MM.1S (cell line): ENCODE measurements around the gene SCN1A.

Experiments used
- DNase-seq: peaks from one replicate; pipeline ENCODE4 v3.0.0-alpha.2; 2015
- H2AFZ ChIP-seq: fragments of 300-600 bp; sonication (generic); 2 replicates; pipeline ENCODE4 v1.6.0; 2016; ENCODE audit warnings: antibody characterized with exemption, low read length
- H3F3A ChIP-seq: fragments of 300-600 bp; sonication (generic); 2 replicates; pipeline ENCODE4 v1.6.1; 2016; ENCODE audit warnings: mild to moderate bottlenecking, antibody characterized with exemption, low read length, moderate library complexity, mixed read lengths; ENCODE audit not compliant: insufficient read depth
- H3K27ac ChIP-seq: fragments of 300-600 bp; sonication (generic); 2 replicates; pipeline ENCODE4 v1.5.1; 2016; ENCODE audit warnings: mild to moderate bottlenecking, low read length
- H3K27me3 ChIP-seq: fragments of 300-600 bp; sonication (generic); replicated peaks from 2 replicates; pipeline ENCODE4 v1.6.0; 2016; ENCODE audit warnings: low read length; ENCODE audit not compliant: insufficient read depth
- H3K36me3 ChIP-seq: fragments of 300-600 bp; sonication (generic); replicated peaks from 2 replicates; pipeline ENCODE4 v1.6.1; 2016; ENCODE audit warnings: mild to moderate bottlenecking, low read length, mixed read lengths; ENCODE audit not compliant: insufficient read depth
- H3K4me1 ChIP-seq: fragments of 300-600 bp; sonication (generic); 2 replicates; pipeline ENCODE4 v1.6.1; 2016; ENCODE audit warnings: low read length, mixed read lengths
- H3K4me2 ChIP-seq: fragments of 300-600 bp; sonication (generic); 2 replicates; pipeline ENCODE4 v1.6.0; 2016; ENCODE audit warnings: low read depth, low read length
- H3K4me3 ChIP-seq: fragments of 300-600 bp; sonication (generic); 2 replicates; pipeline ENCODE4 v1.5.1; 2016; ENCODE audit warnings: low read length, mixed read lengths
- H3K79me2 ChIP-seq: fragments of 300-600 bp; sonication (generic); 2 replicates; pipeline ENCODE4 v1.6.1; 2016; ENCODE audit warnings: mixed run types, low read length, mixed read lengths
- H3K9ac ChIP-seq: fragments of 300-600 bp; sonication (generic); 2 replicates; pipeline ENCODE4 v1.6.1; 2016; ENCODE audit warnings: low read length, mixed read lengths
- H3K9me2 ChIP-seq: fragments of 300-600 bp; sonication (generic); replicated peaks from 2 replicates; pipeline ENCODE4 v1.6.1; 2016; ENCODE audit warnings: mild to moderate bottlenecking, low read length, mixed read lengths; ENCODE audit not compliant: insufficient read depth
- H3K9me3 ChIP-seq: fragments of 300-600 bp; sonication (generic); replicated peaks from 2 replicates; pipeline ENCODE4 v1.6.1; 2016; ENCODE audit warnings: mild to moderate bottlenecking, low read length, mixed read lengths; ENCODE audit not compliant: insufficient read depth
- H4K20me1 ChIP-seq: fragments of 300-600 bp; sonication (generic); 2 replicates; pipeline ENCODE4 v1.6.1; 2016; ENCODE audit warnings: mild to moderate bottlenecking, low read length, moderate library complexity, mixed read lengths; ENCODE audit not compliant: insufficient read depth
- CTCF ChIP-seq: fragments of 300-600 bp; sonication (generic); IDR thresholded peaks from 2 replicates; pipeline ENCODE4 v1.5.1; 2016; ENCODE audit warnings: antibody characterized with exemption, low read length, mixed read lengths
- EZH2 ChIP-seq: fragments of 300-600 bp; sonication (generic); optimal IDR thresholded peaks from 2 replicates; pipeline ENCODE3; 2017; ENCODE audit warnings: low read depth, mild to moderate bottlenecking, antibody characterized with exemption, low read length, mixed read lengths
- EZH2phosphoT487 ChIP-seq: fragments of 300-600 bp; sonication (generic); IDR thresholded peaks from 2 replicates; pipeline ENCODE4 v1.6.1; 2018; ENCODE audit warnings: antibody characterized with exemption, low read length

The SCN1A gene

GRCh38 chr2:165953655-165954606 is 173.9 kb downstream of the SCN1A start, which contains the start of gene TTC21B:
TTC21B (minus strand) TSS chr2:165953776; CDS start chr2:165953705, 71 bp downstream.
- Histone ChIP-seq H3K4me2 (peak within 1 kb of the TSS; percentile 73), H3K36me3 (no peaks in the 10 kb centered on the region), H3K9me2 (no peaks in the 10 kb centered on the region), H3K9me3 (no peaks in the 10 kb centered on the region), H2AFZ (peak within 1 kb of the TSS; percentile 65), H3F3A (0 out of 2 replicates have a peak, but pooled peaks cover 5% of the 10 kb centered on the region), H3K4me1 (peaks cover 13% of the 10 kb centered on the region), H3K4me3 (peak within 1 kb of the TSS; percentile 75), H3K27me3 (no peaks in the 10 kb centered on the region), H3K79me2 (peaks cover 32% of the 10 kb centered on the region), H4K20me1 (no peaks in the 10 kb centered on the region), H3K9ac (peak within 1 kb of the TSS; percentile 82), H3K27ac (peak within 1 kb of the TSS; percentile 78)
- DNase-seq, result peak; percentile 93
- TF ChIP-seq EZH2phosphoT487, result no peak
- TF ChIP-seq CTCF, result peak; percentile 77

DNA sequence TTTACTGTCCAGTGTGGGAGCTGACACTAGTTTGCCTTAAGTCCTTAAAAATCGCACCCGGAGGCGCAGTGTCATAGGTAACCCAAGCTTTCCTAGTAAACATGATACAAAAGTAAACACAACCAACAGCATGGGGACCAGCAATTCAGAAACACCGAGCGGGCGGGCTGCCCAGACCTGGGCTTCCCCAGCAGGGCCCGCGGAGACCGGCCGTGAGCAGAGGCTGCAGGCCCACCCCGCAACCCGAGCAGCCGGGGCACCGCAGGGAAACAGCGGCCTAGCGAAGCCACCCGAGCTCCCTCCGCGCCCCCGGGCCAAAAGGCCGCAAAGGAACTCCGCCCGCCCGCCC is 174.5 kb downstream of the SCN1A start:
- Histone ChIP-seq H3K27ac (peak overlapping the region; percentile 78; the same call in 1 of the 2 replicates), H3K36me3 (no peaks in the 10 kb centered on the region), H3K9ac (peak overlapping the region; percentile 82), H2AFZ (peak overlapping the region; percentile 65), H3K4me2 (peak overlapping the region; percentile 73), H3K9me2 (no peaks in the 10 kb centered on the region), H3K4me1 (peaks cover 13% of the 10 kb centered on the region), H4K20me1 (no peaks in the 10 kb centered on the region), H3K4me3 (peak overlapping the region; percentile 75), H3K9me3 (no peaks in the 10 kb centered on the region), H3K27me3 (no peaks in the 10 kb centered on the region), H3K79me2 (peaks cover 32% of the 10 kb centered on the region), H3F3A (0 out of 2 replicates have a peak, but pooled peaks cover 5% of the 10 kb centered on the region)
- TF ChIP-seq EZH2 (no peak), CTCF (no peak), EZH2phosphoT487 (no peak)
- DNase-seq, result no peak

DNA sequence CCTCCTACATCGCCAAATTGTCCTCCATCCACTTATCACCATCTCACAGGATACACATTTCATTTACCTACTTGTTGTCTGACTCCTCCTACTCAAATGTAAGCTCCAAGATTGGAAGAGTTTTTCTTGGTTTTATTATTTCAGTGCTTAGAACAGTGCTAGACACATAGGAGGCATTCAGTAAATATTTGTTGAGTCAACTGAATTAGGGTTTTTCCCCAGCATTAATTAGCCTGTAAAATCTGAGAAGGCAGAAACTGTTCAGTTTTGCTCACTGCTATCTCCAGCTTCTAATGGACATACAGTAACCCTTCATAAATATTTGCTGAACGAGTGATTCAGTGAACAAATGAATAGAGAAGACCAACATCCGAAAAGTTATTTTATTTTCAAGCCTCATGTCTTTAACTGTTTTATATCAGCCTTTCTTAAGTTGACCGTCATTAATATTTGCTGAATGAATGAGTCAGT is 175.0 kb downstream of the SCN1A start:
- peak; percentile 17 for DNase-seq
- peaks cover 32% of the 10 kb centered on the region for H3K79me2 ChIP-seq
- no peaks in the 10 kb centered on the region for H3K9me3 ChIP-seq
- no peaks in the 10 kb centered on the region for H3K27me3 ChIP-seq
- H3F3A ChIP-seq, result 0 out of 2 replicates have a peak, but pooled peaks cover 5% of the 10 kb centered on the region
- no peaks in the 10 kb centered on the region for H3K36me3 ChIP-seq
- H3K4me2 ChIP-seq, result peak overlapping the region; percentile 73
- peak overlapping the region; percentile 65 for H2AFZ ChIP-seq
- H3K4me3 ChIP-seq, result peak overlapping the region; percentile 75
- H3K4me1 ChIP-seq, result peaks cover 13% of the 10 kb centered on the region
- TF ChIP-seq CTCF, result no peak
- TF ChIP-seq EZH2, result no peak
- no peak for TF ChIP-seq EZH2phosphoT487
- no peaks in the 10 kb centered on the region for H4K20me1 ChIP-seq
- peak overlapping the region; percentile 82 for H3K9ac ChIP-seq
- peak overlapping the region; percentile 78; the same call in 1 of the 2 replicates for H3K27ac ChIP-seq
- H3K9me2 ChIP-seq, result no peaks in the 10 kb centered on the region
